Activated naive CD4-positive, alpha-beta T cell treated with anti-CD3 and anti-CD28 coated beads, Interleukin-2, amount 50 U/mL, for 72 hours (primary cell): ENCODE results near the gene GSTM5. TPM values are rescaled to one million over a fixed set of nuclear protein-coding genes. Genes with fewer than 3 reads are reported as not detected.
"Not testable (repeated sequence)": the region's sequence is repeated elsewhere in the genome, so short reads cannot be mapped to it uniquely, and the experiment has no call there.

Source experiments
- ATAC-seq, 2 donors: fragments of 150-1000 bp; cut with Tn5 transposase; 2 replicates each; pipeline ENCODE4 v1.10.0; 2021; ENCODE audit warnings: mild to moderate bottlenecking in 2 of 2, moderate library complexity in 2 of 2
- DNase-seq, 2 donors: peaks; one replicate each; pipeline ENCODE4 v3.0.0; 2021 to 2022; ENCODE audit warnings: low spot score in 2 of 2
- H3K27ac Mint-ChIP-seq, 2 donors: one replicate each; pipeline ENCODE4 v1.8.0; 2022; ENCODE audit warnings: mild to moderate bottlenecking in 2 of 2, mixed read lengths in 2 of 2
- H3K36me3 Mint-ChIP-seq, 2 donors: one replicate each; pipeline ENCODE4 v1.8.0; 2022; ENCODE audit warnings: mixed read lengths in 2 of 2
- H3K9me3 Mint-ChIP-seq, 2 donors: one replicate each; pipeline ENCODE4 v1.8.0; 2022; ENCODE audit warnings: mixed read lengths in 2 of 2
- total RNA-seq, 2 donors: library from RNA; stranded (reverse); gene quantifications; one replicate each; pipeline ENCODE4 v1.2.3, GENCODE V29; 2022

The GSTM5 gene
- total RNA-seq, 2 donors from 2014 or later = 0.89 TPM; not detected in 1

DNA sequence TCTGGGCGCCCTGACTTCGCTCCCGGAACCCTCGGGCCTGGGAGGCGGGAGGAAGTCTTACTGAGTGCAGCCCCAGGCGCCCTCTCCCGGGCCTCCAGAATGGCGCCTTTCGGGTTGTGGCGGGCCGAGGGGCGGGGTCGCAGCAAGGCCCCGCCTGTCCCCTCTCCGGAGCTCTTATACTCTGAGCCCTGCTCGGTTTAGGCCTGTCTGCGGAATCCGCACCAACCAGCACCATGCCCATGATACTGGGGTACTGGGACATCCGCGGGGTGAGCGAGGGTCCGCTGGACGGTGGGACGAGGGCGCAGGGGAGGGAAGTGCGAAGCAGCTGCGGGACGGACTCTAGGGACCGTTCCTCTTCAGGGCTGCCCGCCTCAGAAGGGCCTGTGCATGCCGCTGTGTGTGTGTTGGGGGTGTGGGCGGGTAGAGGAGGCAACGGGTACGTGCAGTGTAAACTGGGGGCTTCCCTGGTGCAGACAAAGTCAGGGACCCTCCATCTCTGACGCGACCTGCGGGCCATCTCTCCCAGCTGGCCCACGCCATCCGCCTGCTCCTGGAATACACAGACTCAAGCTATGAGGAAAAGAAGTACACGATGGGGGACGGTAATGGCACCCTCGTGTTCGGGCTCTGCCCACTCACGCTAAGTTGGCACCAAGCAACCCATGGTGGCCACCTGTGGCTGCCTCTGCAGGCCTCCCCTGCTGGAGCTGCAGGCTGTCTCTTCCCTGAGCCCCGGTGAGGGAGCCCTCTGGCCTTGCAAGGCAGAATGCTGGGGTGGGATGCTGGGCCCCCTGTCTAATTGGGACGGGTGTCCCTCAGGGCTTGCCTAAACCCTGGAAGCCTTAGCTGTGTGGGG is 24.2 kb upstream of the GSTM5 start, which contains the start of gene GSTM1:
GSTM1 (plus strand) TSS at position 177 of the 859 bp plus-strand sequence; CDS start at position 234, 57 bp downstream.
- peaks cover 0 to 27% of the 10 kb centered on the region in 2 donors for H3K36me3 Mint-ChIP-seq
- peak within 1 kb of the TSS in 1 of 2 donors; percentile 97 for H3K27ac Mint-ChIP-seq
- ATAC-seq = peak in 1 of 2 donors; percentile 99
- DNase-seq = peak in 1 of 2 donors; percentile 87
- peaks cover 0 to 5% of the 10 kb centered on the region in 2 donors for H3K9me3 Mint-ChIP-seq

DNA sequence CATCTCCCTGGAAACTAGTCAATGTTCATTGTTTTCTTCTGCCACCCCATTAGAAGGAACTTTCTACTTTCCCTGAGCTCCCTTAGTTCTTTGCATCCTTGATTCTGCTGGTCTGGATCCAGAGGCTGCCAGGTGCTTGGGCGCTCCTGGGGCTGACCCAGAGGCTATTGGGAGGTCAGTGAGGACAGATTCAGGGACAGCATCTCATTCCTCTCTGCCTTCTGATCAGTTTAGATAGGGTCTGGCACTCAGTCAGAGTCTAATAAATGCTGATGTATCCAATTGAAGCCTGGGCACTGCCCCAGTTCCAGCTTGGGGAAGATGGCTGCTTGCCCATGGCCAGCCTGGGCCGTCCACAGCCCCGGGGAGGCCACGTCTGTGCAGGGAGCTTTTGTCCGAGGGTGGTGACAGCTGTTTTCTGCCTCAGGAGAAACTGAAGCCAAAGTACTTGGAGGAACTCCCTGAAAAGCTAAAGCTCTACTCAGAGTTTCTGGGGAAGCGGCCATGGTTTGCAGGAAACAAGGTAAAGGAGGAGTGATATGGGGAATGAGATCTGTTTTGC is 22.1 kb upstream of the GSTM5 start:
- ATAC-seq (no peak), DNase-seq (no peak)
- Mint-ChIP-seq H3K36me3 (peaks cover 0 to 24% of the 10 kb centered on the region in 2 donors), H3K9me3 (peaks cover 0 to 3% of the 10 kb centered on the region in 2 donors), H3K27ac (peak overlapping the region in 1 of 2 donors; percentile 57)

DNA sequence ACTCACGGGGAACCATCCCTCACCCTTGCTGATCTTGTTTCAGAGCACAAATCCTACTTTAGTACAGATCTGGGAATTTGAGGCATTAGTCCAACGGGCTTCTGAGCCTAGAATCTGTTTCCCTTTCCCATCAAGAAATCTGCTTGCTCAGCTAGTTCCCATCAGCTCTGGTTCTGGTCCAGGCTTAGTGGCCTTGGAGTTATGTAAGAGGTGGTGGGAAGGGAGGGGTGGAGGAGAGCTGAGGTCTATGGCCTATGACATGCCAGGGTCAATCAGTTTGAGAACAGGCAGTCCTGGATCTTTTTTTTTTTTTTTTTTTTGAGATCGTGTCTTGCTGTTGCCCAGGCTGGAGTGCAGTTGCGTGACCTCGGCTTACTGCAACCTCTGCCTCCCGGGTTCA is 20.3 kb upstream of the GSTM5 start:
- Mint-ChIP-seq H3K9me3 (no peaks in the 10 kb centered on the region), H3K27ac (peak overlapping the region in 1 of 2 donors; percentile 45), H3K36me3 (peaks cover 0 to 21% of the 10 kb centered on the region in 2 donors)
- ATAC-seq = no peak
- DNase-seq = no peak

DNA sequence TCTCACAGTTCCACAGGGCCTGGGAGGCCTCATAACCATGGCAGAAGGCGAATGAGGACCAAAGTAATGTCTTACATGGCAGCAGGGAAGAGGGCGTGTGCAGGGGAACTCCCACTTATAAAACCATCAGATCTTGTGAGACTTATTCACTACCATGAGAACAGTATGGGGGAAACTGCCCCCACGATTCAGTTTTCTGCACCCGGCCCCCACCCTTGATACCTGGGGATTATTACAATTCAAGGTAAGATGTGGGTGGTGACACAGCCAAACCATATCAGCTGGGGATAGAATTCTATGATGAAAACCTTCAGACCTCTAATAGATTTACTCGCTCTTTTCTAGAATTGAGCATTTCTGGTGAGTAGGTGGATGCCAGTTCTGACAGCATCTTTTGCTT is 17.7 kb upstream of the GSTM5 start:
- not testable (repeated sequence) for DNase-seq, H3K27ac Mint-ChIP-seq, H3K9me3 Mint-ChIP-seq, ATAC-seq
- H3K36me3 Mint-ChIP-seq = peaks cover 0 to 15% of the 10 kb centered on the region in 2 donors

DNA sequence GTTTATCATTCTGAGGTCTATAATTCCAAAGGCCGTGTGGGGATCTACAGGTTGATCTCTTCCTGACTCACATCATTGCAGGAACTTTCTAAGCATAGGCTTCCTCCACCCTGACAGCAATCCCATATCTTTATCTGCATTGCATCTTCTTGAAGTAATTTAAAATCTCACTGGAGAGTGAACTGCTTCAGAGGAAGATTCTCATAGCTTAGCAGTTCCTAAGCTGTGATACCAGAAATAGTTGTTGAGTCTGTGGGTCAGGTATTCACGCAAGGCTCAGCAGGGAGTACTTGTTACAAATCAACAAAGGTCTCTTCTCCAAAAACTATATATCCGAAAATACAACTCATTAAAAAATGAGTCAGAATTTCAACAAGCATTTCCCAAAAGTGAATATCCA is 16.9 kb upstream of the GSTM5 start:
- not testable (repeated sequence) for DNase-seq, H3K36me3 Mint-ChIP-seq, ATAC-seq, H3K9me3 Mint-ChIP-seq, H3K27ac Mint-ChIP-seq

DNA sequence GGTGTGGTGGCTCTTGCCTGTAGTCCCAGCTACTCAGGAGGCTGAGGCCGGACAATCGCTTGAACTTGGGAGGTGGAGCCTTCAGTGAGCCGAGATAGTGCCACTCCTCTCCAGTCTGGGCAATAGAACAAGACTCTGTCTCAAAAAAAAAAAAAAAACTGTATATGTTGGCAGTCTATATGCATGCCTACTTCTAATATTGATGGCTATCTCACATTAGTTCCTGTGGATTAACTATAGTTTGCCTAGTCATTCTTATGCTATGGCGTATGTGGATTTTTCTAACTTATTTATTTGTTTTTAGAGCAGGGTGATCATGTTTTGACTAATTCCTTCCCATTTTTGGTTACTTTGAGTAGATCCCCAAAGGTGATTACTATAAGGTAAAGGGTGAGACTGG is 15.0 kb upstream of the GSTM5 start:
- ATAC-seq = no peak
- H3K9me3 Mint-ChIP-seq = no peaks in the 10 kb centered on the region
- DNase-seq = no peak
- H3K27ac Mint-ChIP-seq = no peak overlapping the region
- no peaks in the 10 kb centered on the region for H3K36me3 Mint-ChIP-seq

DNA sequence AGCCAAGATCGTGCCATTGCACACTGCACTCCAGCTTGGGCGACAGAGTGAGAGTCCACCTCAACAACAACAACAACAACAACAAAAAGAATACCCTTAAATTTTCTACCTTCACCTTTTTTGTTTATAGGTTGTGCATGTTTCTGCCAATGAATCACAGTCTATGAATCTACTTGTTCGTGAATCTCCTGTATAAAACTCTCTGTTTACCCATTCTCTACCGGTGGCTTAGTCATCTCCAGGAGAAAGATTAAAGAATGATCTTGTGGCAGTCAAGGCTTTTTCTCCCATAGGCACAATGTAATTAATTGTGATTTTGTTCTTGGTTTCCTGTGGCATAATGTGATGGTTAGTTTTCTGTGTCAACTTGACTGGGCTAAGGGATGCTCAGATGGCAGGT is 14.2 kb upstream of the GSTM5 start:
- H3K27ac Mint-ChIP-seq, H3K9me3 Mint-ChIP-seq, DNase-seq, H3K36me3 Mint-ChIP-seq, ATAC-seq: not testable (repeated sequence)

DNA sequence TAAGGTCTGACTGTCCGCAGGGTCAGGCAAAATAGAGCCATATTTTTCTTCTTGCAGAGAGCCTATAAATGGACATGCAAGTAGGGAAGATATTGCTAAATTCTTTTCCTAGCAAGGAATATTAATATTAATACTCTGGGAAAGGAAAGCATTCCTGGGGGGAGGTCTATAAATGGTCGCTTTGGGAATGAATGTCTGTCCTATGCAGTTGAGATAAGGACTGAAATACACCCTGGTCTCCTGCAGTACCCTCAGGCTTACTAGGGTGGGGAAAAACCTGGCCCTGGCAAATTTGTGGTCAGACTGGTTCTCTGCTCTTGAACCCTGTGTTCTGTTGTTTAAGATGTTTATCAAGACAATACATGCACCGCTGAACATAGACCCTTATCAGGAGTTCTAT is 9.1 kb upstream of the GSTM5 start:
- not testable (repeated sequence) for H3K27ac Mint-ChIP-seq, H3K9me3 Mint-ChIP-seq, ATAC-seq, H3K36me3 Mint-ChIP-seq, DNase-seq

DNA sequence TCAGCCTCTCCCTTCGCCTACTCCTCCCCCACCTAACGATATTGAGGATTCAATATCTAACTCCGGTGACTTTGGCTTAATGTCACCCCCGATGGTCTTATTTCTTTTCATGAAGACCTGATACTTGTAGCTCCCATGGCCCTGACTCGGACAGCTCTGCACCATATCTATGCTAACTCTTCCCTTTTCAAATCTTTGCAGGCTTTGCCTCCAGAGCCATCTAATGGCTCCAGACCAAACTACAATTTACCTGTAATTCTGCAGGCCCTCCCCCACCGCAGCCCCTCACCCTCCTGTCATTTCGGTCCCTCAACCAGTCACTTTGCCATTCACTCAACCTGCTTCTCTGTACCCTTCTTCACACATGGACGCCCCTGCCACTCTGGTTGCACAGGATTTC is 7.9 kb upstream of the GSTM5 start:
- no peak for ATAC-seq
- no peak for DNase-seq
- Mint-ChIP-seq H3K27ac (no peak overlapping the region), H3K36me3 (peaks cover under 1 to 3% of the 10 kb centered on the region in 2 donors), H3K9me3 (peaks cover 0 to 1% of the 10 kb centered on the region in 2 donors)

DNA sequence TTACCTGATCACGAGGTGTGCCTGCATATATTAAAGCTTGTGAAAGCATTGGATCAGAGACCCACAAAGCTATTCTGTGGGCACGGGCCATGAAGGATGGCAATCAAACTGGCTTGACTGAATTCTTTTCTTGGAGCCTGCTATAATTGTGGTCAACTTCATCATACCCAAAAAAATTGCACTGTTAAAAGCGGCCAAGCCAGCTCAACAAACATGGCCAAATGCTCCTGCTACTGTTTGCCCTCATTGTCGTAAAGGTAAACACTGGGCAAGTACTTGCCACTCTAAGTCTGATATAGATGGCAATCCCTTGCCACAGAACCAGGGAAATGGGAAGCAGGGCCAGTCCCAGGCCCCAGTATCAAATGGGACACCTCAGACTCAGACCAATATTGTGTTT is 6.6 kb upstream of the GSTM5 start:
- Mint-ChIP-seq H3K9me3 (peaks cover 0 to 6% of the 10 kb centered on the region in 2 donors), H3K36me3 (peaks cover 6 to 8% of the 10 kb centered on the region in 2 donors), H3K27ac (no peak overlapping the region)
- DNase-seq = no peak
- no peak for ATAC-seq

DNA sequence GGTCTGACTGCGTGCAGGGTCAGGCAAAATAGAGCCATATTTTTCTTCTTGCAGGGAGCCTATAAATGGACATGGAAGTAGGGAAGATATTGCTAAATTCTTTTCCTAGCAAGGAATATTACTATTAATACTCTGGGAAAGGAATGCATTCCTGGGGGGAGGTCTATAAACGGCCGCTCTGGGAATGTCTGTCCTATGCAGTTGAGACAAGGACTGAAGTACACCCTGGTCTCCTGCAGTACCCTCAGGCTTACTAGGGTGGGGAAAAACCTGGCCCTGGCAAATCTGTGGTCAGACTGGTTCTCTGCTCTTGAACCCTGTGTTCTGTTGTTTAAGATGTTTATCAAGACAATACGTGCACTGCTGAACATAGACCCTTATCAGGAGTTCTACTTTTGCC is 3.1 kb upstream of the GSTM5 start:
- not testable (repeated sequence) for H3K9me3 Mint-ChIP-seq, H3K36me3 Mint-ChIP-seq, DNase-seq, H3K27ac Mint-ChIP-seq, ATAC-seq

DNA sequence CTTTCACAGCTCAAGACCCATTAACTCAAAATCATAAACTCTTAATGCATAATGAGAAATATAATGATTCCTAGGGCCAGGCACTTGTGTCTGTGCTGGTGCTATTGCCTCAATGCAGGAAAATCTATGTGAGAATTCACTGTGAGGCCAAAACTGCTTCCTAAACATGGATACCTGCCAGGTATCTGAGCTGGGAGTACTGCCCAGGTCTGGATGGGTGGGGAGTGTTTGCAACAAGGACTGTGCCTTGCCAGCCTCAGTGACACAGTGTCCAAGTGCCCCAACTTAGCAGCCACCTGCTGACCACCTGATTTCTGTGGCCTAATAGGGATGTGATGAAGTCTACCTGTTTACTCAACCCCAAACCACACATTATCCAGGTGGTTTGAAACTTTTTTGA is 2.2 kb upstream of the GSTM5 start:
- ATAC-seq, H3K27ac Mint-ChIP-seq, H3K36me3 Mint-ChIP-seq, H3K9me3 Mint-ChIP-seq, DNase-seq: not testable (repeated sequence)

DNA sequence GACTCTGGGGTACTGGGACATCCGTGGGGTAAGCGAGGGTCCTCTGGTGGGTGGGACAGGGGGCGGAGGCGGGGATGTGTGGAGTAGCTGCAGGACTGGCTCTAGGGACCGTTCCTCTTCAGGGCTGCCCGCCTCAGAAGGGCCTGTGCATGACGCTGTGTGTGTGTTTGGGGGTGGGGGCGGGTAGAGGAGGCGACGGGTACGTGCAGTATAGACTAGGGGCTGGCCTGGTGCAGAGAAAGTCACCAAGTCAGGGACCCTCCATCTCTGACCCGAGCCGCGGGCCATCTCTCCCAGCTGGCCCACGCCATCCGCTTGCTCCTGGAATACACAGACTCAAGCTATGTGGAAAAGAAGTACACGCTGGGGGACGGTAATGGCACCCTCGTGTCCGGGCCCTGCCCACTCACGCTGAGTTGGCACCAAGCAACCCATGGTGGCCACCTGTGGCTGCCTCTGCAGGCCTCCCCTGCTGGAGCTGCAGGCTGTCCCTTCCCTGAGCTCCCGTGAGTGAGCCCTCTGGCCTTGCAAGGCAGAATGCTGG is 342 bp downstream of the GSTM5 start:
- Mint-ChIP-seq H3K9me3 (peaks cover 0 to 6% of the 10 kb centered on the region in 2 donors), H3K36me3 (peaks cover 6 to 8% of the 10 kb centered on the region in 2 donors), H3K27ac (no peak overlapping the region)
- DNase-seq (no peak), ATAC-seq (peak in 1 of 2 donors; percentile 11)

DNA sequence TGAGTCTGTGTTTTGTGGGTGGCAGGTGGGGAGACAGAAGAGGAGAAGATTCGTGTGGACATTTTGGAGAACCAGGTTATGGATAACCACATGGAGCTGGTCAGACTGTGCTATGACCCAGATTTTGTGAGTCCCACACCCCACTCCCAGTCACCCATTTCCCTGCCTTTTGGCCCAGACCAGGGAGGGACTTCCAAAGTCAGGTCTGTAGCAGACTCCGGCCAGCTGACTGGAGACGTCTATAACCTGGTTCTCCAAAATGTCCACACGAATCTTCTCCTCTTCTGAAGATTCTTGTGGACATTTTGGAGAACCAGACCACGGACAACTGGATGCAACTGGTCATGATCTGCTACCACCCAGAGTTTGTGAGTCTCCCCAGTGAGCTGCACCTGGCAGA is 1.6 kb downstream of the GSTM5 start:
- Mint-ChIP-seq H3K27ac (no peak overlapping the region), H3K9me3 (peaks cover 0 to 6% of the 10 kb centered on the region in 2 donors), H3K36me3 (peaks cover 6 to 8% of the 10 kb centered on the region in 2 donors)
- DNase-seq = no peak
- ATAC-seq = no peak

DNA sequence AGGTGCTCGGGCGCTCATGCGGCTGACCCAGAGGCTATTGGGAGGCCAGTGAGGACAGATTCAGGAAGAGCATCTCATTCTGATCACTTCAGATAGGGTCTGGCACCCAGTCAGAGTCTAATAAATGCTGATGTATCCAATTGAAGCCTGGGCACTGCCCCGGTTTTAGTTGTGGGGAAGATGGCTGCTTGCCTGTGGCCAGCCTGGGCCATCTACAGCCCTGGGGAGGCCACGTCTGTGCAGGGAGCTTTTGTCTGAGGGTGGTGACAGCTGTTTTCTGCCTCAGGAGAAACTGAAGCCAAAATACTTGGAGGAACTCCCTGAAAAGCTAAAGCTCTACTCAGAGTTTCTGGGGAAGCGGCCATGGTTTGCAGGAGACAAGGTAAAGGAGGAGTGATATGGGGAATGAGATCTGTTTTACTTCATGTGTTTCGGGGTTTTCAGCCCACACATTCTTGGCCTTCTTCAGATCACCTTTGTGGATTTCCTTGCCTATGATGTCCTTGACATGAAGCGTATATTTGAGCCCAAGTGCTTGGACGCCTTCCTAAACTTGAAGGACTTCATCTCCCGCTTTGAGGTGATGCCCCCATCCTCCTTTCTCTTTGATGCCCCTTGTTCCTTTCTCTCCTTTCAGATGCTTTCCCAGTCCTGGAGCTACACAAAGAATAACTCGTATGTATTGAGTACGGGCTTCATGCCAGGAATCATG is 2.8 kb downstream of the GSTM5 start:
- Mint-ChIP-seq H3K36me3 (no peaks in the 10 kb centered on the region), H3K9me3 (no peaks in the 10 kb centered on the region), H3K27ac (no peak overlapping the region)
- DNase-seq (no peak), ATAC-seq (no peak)

DNA sequence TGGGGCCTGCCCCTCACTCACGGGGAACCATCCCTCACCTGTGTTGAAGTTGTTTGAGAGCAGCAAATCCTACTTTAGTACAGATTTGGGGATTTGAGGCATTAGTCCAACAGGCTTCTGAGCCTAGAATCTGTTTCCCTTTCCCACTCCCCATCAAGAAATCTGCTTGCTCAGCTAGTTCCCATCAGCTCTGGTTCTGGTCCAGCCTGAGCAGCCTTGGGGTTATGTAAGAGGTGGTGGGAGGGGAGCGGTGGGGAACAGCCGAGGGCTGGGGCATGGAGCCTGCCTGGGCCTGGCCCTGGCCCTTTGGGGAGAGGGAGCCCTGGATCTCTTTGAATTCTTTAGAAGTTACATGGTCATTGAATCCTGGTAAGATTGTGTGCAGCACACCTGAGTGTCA is 4.1 kb downstream of the GSTM5 start:
- H3K36me3 Mint-ChIP-seq = no peaks in the 10 kb centered on the region
- H3K9me3 Mint-ChIP-seq = no peaks in the 10 kb centered on the region
- H3K27ac Mint-ChIP-seq = no peak overlapping the region
- ATAC-seq (no peak), DNase-seq (no peak)

DNA sequence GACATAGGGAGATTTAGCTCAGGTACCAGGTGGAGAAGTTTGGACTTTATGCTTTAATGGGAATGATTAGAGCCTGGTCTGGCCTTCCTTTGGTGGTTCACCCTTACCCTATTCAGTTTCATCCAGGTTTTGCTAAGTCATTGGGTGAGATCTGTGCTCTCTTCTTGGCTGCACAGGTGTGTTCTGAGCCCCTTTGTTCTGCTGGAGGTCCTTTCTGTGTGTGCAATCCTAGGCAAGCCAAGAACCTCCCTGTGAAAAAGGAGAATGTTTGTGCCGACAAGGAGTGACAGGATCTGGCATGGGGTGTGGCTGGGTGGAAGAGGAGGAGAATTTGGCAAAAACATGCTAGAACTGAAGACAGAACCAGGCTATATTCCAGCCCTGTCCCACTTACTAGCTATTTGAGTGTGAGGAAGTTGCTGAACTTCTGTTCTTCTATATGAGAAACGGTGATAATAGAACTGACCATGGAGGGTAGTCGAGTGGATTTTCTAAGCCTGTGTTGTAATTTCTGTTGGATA is 4.6 kb downstream of the GSTM5 start:
- Mint-ChIP-seq H3K36me3 (no peaks in the 10 kb centered on the region), H3K27ac (no peak overlapping the region), H3K9me3 (no peaks in the 10 kb centered on the region)
- no peak for ATAC-seq
- no peak for DNase-seq
